ENCODE results near the gene KCNG3.

DNA sequence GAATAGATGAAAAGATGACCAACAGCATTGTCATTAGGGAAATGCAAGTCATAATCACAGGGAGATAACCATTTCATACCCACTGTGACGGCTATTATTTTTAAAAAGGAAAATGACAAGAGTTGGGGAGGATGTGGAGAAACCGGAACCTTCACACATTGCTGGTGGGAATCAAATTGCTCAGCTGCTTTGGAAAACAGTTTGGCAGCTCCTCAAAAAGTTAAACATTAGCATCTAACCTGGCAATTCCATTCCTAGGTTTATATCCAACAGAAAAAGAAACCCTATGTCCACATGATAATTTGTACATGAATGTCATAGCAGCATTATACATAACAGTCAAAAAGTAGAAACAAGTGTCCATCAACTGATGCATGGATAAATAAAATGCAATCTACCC lies 58.2 kb downstream of the KCNG3 start:
- no peak for TF ChIP-seq YY1 (IDR thresholded peaks at IDR 0.05; ENCODE audit: insufficient read depth, insufficient read length)
- TF ChIP-seq ZNF274 (IDR thresholded peaks at IDR 0.05; ENCODE audit: low read depth, low read length): no peak
